G401.6 (cell line): Measurements from ENCODE around the gene SLC25A13.
"Not testable (repeated sequence)": the region's sequence is repeated elsewhere in the genome, so short reads cannot be mapped to it uniquely, and the experiment has no call there.

Experiments
- FAIRE-seq: peaks from 2 replicates; lab custom pipeline; 2012; peaks lifted over from hg19 to GRCh38; lab: Jason Lieb, UNC

Gene SLC25A13

DNA sequence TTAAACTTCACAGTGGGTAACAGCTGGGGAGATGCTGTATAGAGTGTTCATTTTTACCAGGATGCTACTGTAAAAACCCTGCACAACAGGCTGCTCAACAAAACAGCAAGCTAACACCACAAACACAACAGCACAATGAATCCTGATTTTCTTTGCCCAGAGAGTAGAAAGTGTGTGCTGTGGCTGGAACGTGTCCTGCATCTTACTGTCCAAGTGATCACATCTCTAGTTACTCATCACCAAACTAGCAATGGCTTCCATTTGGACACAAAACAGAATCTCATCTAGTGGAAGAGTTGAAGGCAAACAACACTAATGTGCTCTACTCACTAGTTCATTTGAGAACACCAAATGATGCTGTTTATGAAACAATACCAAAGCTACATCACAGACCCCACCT, 121.2 kb downstream of the SLC25A13 start:
- no peak for FAIRE-seq

DNA sequence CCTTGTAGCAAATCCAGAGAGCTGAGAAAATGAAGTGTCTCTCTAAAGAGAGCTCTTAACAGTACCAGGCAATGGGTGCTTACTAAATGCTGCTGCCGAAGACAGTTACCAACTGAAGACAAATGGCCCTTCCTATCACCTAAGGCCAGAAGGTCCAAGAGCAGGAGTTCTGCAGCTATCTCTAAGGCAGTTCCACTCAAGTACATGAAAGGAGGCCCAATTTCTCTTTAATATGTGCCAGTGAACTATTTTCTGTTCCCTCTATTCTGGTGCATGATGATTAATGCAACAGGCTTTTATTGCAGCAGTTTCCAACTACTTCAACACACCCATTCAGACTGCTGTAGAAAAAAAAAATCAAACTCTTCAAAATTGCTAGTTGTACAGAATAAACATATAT, 122.5 kb downstream of the SLC25A13 start:
- FAIRE-seq = no peak

DNA sequence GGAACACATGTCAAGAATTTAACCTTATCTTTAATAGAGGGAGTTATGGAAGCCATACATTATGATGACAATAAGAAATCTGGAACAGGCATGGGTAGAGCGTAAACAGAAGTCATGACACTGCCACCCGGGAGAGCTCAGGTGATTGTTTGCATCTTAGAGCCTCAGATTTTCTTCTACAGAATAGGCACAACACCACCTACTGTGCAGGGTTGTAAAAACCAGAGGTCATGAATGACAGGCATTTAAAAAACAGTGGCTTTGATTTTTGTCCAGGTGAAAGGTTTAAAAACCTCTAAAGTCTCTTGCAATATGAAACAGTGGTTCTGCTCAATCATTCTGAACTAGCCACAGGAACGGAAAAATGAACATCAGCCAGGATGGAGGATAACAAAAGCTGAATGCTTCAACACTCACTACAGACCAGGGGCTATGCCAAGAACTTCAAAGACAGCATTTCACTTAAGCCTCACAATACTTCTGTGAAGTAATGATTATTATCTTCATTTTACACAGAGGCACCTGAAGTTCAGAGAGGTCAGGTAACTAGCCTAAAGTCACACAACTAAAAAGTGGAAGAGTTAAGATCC, 123.8 kb downstream of the SLC25A13 start:
- no peak for FAIRE-seq

DNA sequence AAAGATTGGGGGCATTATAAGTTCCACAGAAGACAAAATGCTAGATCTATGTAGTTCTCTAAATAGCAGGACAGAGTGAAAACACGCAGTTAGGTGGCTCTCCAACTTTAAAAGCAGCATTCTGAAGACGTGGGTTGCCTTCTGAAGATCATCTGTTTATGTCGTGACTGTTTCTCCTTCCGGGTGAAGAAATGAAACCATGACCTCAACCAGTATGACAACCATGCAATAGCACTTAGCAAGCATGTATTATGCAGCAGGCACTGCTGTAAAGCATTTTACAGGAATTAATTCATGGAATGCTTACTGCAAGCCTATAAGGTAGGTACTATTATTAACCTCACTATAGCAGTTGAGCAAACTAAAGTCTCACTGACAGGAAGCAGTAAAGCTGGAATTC, 125.2 kb downstream of the SLC25A13 start:
- no peak for FAIRE-seq

DNA sequence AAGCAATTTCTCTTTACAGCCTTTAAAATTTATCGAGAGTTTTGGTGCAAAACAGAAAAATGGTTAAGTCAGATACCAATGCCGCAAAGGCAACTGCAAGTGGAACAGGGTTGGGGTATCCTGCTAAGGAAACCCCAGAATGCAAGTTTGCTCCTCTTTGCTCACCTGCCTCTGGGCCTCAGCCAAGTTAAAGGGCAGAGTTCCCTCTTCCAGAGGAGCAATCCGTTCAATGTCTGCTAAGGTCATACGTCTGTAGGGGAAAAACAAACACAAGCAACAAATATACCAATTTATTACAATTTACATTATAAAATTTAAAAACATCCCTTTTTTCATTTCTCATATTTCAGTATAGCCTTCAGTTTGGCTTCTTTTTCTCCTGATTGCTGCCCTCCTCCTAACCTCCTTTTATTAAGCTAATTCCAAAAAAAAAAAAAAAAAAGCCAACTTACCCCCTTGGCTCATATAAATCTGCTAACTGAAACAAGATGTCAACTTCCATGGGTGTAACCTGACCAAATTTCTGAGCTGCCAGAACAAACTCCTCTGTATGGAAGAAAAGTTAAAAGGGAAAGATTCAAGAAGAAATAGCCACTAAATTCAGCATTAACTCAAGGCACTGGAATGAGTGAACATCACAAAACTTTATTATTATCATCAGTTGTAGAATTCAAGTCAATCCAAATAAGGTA, 132.6 kb downstream of the SLC25A13 start:
- no peak for FAIRE-seq

DNA sequence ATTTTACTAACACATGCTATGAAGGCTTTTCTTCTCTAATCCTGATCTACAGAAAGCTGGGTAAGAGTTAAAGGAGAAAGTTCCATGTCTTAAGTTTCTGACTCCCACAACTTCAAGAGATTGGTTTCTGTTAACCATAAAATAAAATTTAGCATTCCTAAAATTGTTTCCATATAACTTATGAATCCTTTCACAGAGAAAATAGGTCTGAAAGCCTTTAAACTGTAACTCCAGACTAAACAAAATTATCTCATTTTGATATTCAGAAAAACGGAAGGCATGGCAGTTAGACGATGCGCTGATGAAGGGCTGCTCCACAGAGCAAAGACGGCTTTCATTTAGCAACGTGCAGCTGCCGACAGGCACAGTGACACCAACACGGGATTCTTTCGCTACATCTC, 133.3 kb downstream of the SLC25A13 start:
- FAIRE-seq = no peak

DNA sequence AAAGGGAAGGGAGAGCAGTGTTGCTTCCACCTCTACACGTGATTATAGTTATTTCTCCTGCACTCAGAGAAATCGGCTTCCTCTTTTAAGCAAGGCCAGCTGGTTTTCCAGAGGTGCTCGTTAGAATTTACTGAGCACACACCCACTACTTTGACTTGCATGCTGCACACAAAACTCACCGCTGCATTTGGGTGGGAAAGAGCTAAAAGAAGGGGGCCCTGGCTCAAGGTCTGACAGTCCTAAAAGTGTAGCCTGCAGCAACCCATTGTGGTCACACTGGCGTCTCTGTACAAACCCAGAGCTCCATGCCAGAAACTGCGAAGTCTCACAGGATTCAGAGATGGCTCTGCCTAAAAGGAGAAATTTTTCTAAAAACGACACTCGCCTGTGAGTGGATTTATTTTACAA, 133.7 kb downstream of the SLC25A13 start:
- no peak for FAIRE-seq

DNA sequence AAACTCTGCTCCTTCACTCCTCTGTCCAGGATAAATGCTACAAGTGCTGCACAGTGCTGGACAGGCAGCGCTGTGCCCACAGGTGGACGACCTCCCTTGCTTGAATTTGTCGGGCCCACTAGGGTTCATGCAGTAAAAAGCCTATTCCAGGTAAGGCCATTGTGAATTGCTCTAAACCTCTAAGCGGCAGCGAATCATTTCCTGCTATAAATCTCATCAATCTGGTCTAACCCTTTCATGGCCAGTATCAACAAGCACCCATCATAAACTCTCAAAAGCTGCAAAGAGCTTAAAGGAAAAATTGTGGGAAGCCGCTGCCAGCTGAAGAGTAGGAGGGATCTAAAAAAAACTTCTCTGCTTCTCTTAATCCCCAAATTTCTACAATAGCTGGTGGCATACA, 134.2 kb downstream of the SLC25A13 start:
- no peak for FAIRE-seq

DNA sequence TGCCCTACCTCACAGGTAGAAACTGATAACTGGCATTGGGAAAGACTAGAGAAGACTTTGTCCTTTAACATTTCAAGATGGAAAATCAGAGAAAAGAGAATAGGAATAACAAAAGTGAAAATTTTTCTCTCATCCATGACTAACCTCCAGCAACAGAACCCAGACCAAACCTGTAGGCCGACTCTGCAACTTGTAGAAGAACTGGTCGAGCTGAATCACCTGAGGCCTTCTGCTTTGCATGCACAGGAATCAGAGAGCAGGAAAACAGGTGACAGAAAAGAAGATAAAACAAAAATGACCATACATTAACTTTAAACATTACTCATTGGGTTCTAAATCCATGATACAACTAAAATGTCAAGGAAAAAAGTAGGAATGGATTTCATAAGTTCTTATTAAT, 137.1 kb downstream of the SLC25A13 start:
- no peak for FAIRE-seq

DNA sequence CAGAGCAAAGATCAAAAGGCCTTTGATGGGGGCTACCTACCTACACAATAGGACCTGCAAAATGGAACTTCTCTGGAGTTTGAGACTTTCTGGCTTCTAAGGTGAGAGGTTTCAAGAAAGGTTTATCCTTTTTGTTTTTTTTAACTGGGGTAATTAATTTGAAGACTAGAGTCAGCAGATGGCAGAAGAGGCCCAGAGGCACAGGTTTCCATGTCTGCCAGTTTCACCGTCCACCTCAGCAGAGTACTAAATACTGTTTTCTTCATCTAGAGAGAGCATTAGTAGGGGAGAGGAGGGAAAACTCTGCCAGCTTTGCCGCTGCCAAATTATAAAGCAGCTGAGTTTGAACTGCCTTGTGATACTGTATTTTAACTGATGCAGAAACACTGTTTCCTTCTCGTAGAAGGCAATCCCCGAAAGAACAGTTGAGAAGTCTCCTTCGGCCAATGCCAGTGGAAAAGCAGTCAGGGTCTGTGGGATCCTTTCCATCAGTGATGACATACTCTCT, 138.7 kb downstream of the SLC25A13 start:
- no peak for FAIRE-seq

DNA sequence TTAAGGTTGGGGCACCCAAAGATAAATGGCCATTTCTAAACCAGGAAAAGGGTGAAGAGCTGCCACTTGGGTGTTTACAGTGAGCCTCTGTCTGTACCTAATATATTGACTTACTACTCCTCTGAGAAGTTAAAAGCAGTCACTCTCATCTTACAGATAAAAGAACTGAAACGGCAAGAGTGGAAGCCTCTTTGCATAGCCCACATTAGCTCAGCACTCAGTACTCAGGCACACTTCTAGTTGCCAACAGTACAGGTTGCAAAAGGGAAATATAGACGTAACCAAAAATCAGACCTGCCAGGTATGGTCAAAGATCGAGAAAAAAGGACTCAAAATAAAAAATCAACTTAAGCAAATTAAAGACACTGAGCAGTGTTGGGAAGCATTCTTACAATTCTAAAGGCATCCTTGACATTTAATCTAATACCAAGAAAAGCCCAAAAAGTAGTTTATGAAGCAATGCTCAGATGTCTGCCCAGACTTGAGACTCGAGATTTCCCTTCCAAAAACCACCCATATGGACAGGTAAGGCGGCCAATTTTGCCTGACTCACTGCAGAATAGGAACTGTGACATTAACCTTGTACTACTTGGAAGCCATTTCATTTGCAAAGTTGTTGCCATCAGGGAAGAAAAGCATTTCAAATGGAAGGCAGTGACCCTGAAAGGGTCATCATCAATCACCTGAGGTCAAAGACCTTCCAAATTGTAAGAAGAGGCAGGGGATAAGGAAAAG, 139.3 kb downstream of the SLC25A13 start:
- FAIRE-seq = no peak

DNA sequence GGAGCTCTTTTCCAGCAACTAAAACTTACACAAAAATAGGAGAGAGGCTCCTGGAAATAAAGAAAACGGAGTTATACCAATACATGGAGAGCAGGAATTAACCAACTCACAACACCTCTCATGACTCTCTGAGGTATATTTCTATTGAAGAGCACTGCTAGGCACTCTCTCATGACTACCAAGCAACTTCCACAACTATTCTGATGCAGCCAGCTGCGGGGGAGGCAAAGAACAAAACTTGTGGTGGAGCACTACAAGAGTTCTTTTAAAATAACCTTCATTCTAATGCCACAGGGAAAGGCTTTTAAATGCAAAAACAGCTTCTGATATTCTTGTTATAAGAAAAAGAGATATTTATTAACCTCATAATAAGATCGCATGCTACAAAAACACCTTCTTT, 140.7 kb downstream of the SLC25A13 start:
- no peak for FAIRE-seq

DNA sequence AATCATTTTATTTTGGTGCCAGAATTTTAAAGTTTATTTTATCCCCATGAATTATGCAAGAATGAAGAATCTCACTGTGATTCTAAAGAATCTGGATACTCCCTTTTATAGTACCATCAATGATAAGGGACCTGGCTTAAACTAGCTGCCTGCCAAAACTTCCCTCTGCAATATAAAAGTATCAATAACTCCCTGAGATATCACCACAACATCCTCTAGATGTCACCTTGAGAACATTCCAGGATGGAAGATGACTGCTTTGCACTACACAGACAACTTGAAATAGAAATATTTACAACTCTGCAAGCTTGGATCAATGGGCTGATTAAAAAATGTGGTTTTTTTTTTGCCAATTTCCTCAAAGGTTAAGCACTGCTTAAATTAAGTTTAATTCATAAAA, 142.1 kb downstream of the SLC25A13 start:
- FAIRE-seq = no peak

DNA sequence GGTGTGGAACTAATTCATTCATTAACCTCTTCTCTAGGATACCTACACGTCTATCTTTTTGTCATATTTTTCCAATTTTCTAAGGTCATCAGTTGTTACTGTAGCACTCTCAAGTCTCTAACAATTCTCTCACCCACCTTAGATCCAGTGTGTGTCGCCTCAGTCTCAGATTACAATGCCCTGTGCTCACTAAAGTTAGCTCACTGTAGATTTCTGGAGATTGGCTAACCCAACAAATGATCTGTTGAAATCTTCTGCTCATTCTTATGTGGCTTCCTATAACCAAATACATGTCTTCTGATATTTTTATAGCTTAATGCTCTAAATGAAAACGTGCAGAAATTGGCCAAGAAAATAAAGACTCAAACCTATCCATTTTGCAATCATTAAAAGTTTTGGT, 142.6 kb downstream of the SLC25A13 start:
- FAIRE-seq = no peak

DNA sequence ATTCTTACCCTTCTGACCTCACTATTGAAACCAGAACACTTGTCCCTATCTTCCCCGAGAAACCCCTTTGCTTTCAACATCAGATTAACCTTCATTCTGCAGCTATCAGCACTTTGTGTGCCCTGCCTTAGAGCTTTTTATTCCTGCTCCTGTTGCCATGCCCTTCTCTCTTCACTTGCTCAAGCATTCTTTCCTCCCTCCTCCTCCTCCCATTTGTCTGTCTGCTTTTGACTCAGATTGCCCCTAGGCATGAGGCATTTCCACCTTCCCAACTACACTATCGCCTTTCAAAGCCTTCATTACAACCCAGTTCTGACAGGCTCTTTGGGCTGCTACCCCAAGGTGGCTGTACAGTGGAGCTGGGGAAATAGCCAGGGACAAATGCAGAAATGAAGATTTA, 143.3 kb downstream of the SLC25A13 start:
- FAIRE-seq = no peak

DNA sequence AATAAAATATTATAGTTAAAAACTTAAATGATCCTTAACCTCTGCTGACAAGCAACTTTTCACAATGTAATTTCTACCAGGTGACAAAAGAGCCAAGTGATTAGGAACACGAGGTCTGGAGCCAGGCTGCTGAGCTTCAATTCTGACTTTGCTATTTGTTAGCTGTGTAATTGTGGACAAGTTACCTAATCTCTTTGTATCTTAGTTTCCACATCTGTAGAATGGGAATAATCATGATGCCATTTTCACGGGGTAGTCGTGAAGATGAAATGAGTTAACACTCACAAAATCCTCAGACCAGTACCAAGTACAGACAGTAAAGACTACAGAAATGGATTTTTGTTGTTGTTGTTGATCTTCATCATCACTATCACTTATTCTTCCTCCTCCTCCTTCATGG, 144.5 kb downstream of the SLC25A13 start:
- no peak for FAIRE-seq

DNA sequence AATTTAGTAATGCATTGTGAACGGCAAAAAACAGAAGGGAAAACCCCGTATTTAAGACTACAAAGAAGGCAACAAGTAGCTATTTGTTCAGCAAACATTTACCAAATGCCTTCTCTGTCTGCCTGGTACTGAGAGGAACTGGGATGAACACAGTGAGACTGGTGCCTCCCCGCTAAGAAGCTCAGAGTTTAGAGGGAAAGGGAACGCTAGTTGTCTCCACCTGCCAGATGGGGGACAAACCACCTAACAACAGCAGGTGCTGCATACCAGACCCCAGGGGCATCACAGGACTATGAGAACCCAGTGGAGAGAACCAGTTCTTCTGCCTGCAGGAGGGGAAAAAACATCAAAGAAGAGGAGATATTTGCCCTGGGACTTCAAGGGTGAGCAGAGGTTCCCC, 147.1 kb downstream of the SLC25A13 start:
- no peak for FAIRE-seq

DNA sequence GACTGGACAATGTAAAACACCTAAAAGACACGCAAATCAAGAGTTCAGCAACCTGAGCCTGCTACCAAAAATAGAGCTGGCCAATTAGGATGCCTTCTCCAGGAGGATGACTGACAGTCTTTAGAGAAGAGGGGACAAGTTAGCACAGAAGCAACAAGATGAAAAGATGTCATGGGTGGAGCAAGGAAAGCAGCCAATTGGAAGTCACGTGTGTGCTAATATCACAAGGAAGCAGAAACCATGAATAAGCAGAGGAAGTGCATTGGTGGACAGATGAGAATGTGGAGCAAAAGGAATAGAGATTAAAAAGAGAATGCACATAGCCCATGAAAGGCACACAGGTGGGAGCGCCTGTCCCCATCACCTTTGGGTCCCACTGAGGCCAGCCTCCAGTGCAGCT, 148.1 kb downstream of the SLC25A13 start:
- FAIRE-seq = no peak

DNA sequence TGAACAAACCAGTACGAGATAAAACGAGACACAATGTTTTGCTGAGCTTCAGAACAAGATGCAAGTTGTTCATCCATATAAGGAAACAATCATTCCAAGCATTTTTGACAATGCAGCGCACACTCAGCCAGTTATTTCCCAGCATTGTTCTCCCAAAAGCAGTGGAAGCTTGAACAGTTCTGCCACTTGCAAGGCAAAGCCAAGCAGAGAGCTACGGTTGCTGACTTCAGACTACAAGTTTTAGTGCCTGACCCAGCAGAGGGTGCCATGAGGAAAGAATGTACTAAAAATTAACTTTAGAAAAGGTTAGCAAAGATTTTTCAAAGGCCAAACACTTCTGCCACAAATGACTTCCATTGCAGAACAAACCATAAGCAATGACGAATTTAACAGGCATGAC, 152.5 kb downstream of the SLC25A13 start:
- FAIRE-seq = no peak

DNA sequence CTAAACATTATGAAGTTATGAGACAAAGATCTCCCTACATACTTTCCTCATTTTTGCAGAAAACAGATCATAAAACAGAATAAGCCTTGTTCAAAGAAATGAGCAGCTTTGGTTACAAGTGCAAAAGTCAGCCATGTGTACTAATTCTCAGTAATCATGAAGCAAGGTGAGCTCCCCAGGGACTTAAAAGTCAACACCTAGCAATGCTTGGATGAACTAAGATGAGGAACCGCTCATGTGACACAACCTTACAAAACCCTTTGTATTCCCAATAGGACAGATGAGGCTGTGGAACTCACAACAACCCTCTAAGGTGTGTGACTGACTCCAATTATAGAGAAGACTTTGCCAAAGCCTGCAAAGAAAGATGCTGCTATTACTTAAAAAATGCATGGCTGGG, 154.5 kb downstream of the SLC25A13 start:
- FAIRE-seq = no peak

DNA sequence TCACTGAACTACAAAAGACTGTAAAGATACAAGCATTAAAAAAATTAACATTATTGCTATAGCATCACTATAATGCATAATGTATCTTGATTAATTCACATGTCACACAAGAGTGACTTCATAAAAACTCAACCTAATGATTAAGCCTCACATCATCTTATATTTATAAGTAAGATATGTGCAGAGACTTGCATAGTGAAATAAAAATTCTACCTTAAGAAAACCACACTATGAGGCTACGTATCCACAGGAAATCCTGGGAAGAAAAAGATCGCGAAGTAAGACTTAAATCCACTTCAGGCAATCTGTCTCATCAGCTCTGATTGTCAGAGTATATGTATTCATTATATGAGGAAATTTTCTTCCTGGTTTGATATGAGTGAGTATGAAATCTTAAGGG, 160.0 kb downstream of the SLC25A13 start:
- FAIRE-seq = no peak

DNA sequence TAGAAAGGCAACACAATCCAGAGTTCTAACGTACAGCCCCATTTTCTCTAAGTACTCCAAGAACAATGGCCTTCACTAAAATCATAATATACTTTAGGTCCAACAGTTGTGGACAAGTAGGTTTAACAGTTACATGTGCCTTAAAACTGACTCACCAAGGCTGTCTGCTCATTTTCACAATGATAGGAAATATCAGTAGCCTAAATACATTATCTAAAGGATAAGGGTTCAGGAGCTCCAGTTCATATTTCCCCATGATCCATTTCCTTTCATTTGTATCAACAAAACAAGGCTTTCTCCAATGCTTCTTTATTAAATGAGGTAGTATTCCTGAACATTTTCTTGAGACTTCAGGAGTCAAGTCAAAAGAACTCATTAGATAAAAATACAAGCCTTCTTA, 164.0 kb downstream of the SLC25A13 start:
- FAIRE-seq = no peak

DNA sequence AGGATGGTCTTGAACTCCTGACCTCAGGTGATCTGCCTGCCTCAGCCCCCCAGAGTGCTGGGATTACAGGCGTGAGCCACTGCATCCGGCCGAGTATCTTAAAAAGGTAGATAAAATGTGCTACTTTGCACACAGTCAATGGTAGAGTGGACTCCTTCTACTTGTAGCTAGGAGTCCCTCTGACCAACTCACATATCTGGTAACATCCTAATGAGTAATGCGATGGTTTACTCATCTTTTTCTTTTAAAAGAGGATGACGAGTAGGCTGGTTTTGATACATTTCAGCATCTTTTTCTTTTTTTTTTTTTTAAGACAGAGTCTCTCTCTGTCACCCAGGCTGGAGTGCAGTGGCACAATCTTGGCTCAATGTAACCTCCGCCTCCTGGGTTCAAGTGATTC, 167.4 kb downstream of the SLC25A13 start:
- FAIRE-seq = not testable (repeated sequence)

DNA sequence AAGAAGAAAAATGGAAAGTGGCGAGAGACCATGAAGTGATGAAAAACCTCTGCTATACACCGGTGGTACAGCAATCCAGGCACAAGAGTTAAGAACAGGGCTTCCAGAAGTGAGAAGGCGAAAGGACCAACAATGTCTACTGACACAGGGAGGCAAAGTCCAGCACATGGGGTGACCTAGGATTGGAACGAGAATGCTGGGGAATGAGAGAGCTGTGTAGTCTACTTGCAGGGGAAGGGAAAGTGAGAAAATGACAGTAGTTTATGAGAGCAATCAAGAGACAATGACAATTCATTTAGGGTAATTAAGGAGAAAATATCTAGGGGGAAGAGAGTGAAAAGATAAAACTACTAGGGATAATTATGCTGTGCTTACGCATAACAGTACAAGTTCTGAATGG, 169.2 kb downstream of the SLC25A13 start:
- no peak for FAIRE-seq
